Measurements from ENCODE around the gene SULT2B1.

DNA sequence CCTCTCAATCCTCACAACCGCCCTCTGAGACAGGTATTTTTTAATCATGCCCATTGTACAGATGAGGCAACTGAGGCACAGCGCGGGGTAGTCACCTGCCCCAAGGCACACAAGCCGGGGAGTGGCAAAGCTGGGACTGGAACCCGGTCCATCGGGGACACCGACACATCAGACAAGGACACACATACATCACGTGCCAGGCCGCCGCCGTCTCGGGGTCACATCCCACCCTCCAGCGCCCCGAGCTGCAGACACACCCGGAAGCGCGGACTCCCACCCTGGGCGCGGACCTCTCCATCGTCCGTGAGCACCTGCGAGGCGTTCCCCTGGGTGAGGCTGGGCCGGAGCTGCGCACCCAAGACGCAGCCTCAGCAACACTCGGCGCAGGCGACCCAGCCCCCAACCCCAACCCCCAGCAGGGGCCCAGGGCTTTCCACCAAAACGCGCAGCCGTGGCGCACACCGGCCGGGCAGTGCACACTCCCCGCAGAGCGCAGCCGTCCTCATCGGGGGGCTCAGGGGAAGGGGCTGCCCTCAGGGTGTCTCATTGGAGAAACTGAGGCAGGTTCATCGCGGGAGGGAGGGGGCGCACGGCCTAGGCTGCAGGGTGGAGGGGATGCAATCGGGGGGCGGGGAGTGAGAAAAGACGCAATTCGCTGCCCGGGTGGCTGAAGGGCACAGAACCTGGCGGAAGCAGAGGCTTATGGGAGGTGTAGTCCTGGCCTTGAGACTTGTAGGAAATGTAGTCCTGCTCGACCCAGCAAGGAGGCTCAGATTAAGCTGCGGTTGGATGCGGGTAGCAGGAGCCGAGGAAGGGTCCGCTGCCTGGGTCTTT, 38.5 kb upstream of the SULT2B1 start:
- no peak for TF ChIP-seq ZNF274 (IDR thresholded peaks at IDR 0.05; ENCODE audit: low read depth, low read length)
- TF ChIP-seq YY1 (IDR thresholded peaks at IDR 0.05; ENCODE audit: insufficient read depth, insufficient read length), result no peak
